ENCODE measurements around the gene CMC1. TPM values are rescaled to one million over a fixed set of nuclear protein-coding genes. Genes with fewer than 3 reads are reported as not detected.

The CMC1 gene
- total and polyA plus RNA-seq, 9 of the 15 experiments (the other 6 are each of a cell fraction or from before 2014, with no cell fraction given): 15.9 to 74.6 (median 48.9) TPM

DNA sequence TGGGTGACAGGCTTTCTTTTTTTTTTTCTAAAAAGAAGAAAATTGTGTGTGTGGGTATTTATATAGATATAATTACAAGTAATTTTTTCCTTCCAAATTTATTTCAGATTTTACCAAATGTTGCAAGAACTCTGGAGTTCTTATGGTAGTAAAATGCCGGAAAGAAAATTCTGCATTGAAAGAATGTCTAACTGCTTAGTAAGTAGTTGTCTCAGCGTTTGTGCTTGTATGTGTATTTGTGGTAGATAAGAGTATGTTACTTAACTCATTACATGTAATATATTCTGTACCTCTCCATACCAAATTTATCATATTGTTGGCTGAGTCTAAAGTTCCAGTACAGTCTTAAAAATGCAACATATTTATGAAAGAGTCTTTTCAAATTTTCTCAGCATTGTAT, 74.8 kb downstream of the CMC1 start:
- no peaks in the 10 kb centered on the region for H3K4me1 ChIP-seq (replicated peaks in 1 of 2; ENCODE audit: control insufficient read depth in 2 of 2, insufficient read depth in 2 of 2, low read length in 2 of 2)
- ChIA-PET POLR2A (interaction anchor here (0.7 kb wide), 1 partner anchor 33 kb away, joined by 4 read pairs; no protein-coding TSS in a partner anchor), CTCF (ENCODE audit: low intra/inter-chr PET ratio) (no interaction called here)
- intact Hi-C loops (cut with micrococcal nuclease): no loop called here
- BruUV-seq (replicated peaks): no TSS peak
- 68% methylated on average over 2 of the region's 2 CpGs for WGBS (ENCODE audit: insufficient coverage, low coverage, missing lambda C conversion rate)
- peaks cover 31% of the 10 kb centered on the region for H3K36me3 ChIP-seq (ENCODE audit: control insufficient read depth, insufficient read depth, low read length)
- H3K27me3 ChIP-seq (ENCODE audit: control insufficient read depth in 2 of 2, insufficient read depth in 2 of 2, low read length in 2 of 2): no peaks in the 10 kb centered on the region
- H4K20me1 ChIP-seq (replicated peaks; ENCODE audit: control insufficient read depth, insufficient read depth, low read length): no peaks in the 10 kb centered on the region
- no peak overlapping the region for H3K9ac ChIP-seq (ENCODE audit: insufficient read depth in 1 of 2, low read depth in 2 of 2, low read length in 2 of 2)
- in situ Hi-C loops (cut with MboI): no loop called here
- H3K4me3 ChIP-seq: no peak overlapping the region
- FAIRE-seq: no peak
- no peaks in the 10 kb centered on the region for H3K9me3 ChIP-seq (replicated peaks; ENCODE audit: control insufficient read depth, insufficient read depth, low read depth, low read length)
- H3K9me1 ChIP-seq (ENCODE audit: control insufficient read depth, insufficient read depth, low read length): no peaks in the 10 kb centered on the region
- DNase-seq (ENCODE audit: extremely low read depth in 1 of 4, low spot score in 3 of 4): no peak
- H3K4me2 ChIP-seq (ENCODE audit: insufficient read depth, low read length): no peak overlapping the region
- ATAC-seq: no peak
- no peak overlapping the region for H3K27ac ChIP-seq (ENCODE audit: extremely low read depth, low read depth, low read length)
- no peaks in the 10 kb centered on the region for H3K79me2 ChIP-seq (ENCODE audit: control insufficient read depth, insufficient read depth, low read length)
- H2AFZ ChIP-seq (ENCODE audit: low read depth, low read length): no peak overlapping the region
- TF ChIP-seq, protein P1, sequence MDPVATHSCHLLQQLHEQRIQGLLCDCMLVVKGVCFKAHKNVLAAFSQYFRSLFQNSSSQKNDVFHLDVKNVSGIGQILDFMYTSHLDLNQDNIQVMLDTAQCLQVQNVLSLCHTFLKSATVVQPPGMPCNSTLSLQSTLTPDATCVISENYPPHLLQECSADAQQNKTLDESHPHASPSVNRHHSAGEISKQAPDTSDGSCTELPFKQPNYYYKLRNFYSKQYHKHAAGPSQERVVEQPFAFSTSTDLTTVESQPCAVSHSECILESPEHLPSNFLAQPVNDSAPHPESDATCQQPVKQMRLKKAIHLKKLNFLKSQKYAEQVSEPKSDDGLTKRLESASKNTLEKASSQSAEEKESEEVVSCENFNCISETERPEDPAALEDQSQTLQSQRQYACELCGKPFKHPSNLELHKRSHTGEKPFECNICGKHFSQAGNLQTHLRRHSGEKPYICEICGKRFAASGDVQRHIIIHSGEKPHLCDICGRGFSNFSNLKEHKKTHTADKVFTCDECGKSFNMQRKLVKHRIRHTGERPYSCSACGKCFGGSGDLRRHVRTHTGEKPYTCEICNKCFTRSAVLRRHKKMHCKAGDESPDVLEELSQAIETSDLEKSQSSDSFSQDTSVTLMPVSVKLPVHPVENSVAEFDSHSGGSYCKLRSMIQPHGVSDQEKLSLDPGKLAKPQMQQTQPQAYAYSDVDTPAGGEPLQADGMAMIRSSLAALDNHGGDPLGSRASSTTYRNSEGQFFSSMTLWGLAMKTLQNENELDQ (CRISPR knock-in tag; IDR thresholded peaks at IDR 0.05; ENCODE audit: borderline replicate concordance): no peak
- TF ChIP-seq ILK (tag; IDR thresholded peaks at IDR 0.05; ENCODE audit: borderline replicate concordance, low read depth) (no peak), PRMT5 (CRISPR knock-in tag; IDR thresholded peaks at IDR 0.05) (no peak), KLF16 (IDR thresholded peaks at IDR 0.05) (no peak), KAT7 (CRISPR knock-in tag; IDR thresholded peaks at IDR 0.05; ENCODE audit: borderline replicate concordance) (no peak), HCFC1 (IDR thresholded peaks at IDR 0.05; ENCODE audit: low read depth, low read length) (no peak), RBM22 (IDR thresholded peaks at IDR 0.05; ENCODE audit: low read depth, low read length, poor library complexity, severe bottlenecking) (no peak), KDM4B (IDR thresholded peaks at IDR 0.05; ENCODE audit: borderline replicate concordance in 2 of 2, low read depth in 1 of 2) (no peak), FOXA3 (CRISPR knock-in tag; conservative IDR thresholded peaks at IDR 0.05 in 1 of 2, IDR thresholded peaks at IDR 0.05 in 1 of 2) (no peak), COPS2 (conservative IDR thresholded peaks at IDR 0.05) (no peak), TEAD4 (IDR thresholded peaks at IDR 0.05; ENCODE audit: low read length) (no peak), TEAD4 (CRISPR knock-in tag; IDR thresholded peaks at IDR 0.05; ENCODE audit: borderline replicate concordance) (no peak), NFXL1 (CRISPR knock-in tag; IDR thresholded peaks at IDR 0.05) (no peak)
- TF ChIP-seq, protein P2, sequence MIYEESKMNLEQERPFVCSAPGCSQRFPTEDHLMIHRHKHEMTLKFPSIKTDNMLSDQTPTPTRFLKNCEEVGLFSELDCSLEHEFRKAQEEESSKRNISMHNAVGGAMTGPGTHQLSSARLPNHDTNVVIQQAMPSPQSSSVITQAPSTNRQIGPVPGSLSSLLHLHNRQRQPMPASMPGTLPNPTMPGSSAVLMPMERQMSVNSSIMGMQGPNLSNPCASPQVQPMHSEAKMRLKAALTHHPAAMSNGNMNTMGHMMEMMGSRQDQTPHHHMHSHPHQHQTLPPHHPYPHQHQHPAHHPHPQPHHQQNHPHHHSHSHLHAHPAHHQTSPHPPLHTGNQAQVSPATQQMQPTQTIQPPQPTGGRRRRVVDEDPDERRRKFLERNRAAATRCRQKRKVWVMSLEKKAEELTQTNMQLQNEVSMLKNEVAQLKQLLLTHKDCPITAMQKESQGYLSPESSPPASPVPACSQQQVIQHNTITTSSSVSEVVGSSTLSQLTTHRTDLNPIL (CRISPR knock-in tag; IDR thresholded peaks at IDR 0.05): no peak
- TF ChIP-seq, protein P3, sequence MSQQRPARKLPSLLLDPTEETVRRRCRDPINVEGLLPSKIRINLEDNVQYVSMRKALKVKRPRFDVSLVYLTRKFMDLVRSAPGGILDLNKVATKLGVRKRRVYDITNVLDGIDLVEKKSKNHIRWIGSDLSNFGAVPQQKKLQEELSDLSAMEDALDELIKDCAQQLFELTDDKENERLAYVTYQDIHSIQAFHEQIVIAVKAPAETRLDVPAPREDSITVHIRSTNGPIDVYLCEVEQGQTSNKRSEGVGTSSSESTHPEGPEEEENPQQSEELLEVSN (IDR thresholded peaks at IDR 0.05; ENCODE audit: borderline replicate concordance in 1 of 2, extremely low read depth in 1 of 2, insufficient read depth in 1 of 2, insufficient read length in 1 of 2, low read depth in 1 of 2, low read length in 1 of 2, poor library complexity in 1 of 2, severe bottlenecking in 1 of 2): no peak
- TF ChIP-seq, protein P4, sequence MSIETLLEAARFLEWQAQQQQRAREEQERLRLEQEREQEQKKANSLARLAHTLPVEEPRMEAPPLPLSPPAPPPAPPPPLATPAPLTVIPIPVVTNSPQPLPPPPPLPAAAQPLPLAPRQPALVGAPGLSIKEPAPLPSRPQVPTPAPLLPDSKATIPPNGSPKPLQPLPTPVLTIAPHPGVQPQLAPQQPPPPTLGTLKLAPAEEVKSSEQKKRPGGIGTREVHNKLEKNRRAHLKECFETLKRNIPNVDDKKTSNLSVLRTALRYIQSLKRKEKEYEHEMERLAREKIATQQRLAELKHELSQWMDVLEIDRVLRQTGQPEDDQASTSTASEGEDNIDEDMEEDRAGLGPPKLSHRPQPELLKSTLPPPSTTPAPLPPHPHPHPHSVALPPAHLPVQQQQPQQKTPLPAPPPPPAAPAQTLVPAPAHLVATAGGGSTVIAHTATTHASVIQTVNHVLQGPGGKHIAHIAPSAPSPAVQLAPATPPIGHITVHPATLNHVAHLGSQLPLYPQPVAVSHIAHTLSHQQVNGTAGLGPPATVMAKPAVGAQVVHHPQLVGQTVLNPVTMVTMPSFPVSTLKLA (conservative IDR thresholded peaks at IDR 0.05): no peak
